ENCODE measurements around the gene WDR70. TPM values are rescaled to one million over a fixed set of nuclear protein-coding genes. Genes with fewer than 3 reads are reported as not detected.
"Not testable (repeated sequence)": the region's sequence is repeated elsewhere in the genome, so short reads cannot be mapped to it uniquely, and the experiment has no call there.

WDR70 gene
- total and polyA plus RNA-seq, 7 donors, result 8.4 to 36.4 (median 25.5) TPM

DNA sequence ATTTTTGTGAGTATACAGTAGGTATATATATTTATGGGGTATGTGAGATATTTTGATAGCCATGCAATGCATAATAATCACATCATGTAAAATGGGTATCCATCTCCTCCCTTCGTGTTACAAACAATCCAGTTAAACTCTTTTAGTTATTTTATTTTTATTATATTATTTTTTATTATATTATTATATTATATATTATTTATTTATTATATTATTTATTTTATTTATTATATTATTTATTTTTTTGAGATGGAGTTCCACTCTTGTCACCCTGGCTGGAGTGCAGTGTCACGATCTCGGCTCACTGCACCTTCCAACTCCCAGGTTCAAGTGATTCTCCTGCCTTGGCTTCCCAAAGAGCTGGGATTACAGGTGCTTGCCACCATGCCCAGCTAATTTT lies 138.6 kb downstream of the WDR70 start:
- Histone ChIP-seq H3K27me3 (no peaks in the 10 kb centered on the region), H3K9me3 (no peaks in the 10 kb centered on the region), H3K36me3 (peaks cover 0 to 6% (median 0%) of the 10 kb centered on the region in 4 donors), H3K27ac (no peak overlapping the region), H3K4me1 (no peaks in the 10 kb centered on the region), H3K4me3 (no peak overlapping the region)
- intact Hi-C loops (cut with DNase I), result no loop called here
- TF ChIP-seq POLR2A (IDR thresholded peaks at IDR 0.05) (no peak), EP300 (IDR thresholded peaks at IDR 0.05) (no peak), POLR2AphosphoS5 (IDR thresholded peaks at IDR 0.05) (no peak)
- TF ChIP-seq, protein P1, sequence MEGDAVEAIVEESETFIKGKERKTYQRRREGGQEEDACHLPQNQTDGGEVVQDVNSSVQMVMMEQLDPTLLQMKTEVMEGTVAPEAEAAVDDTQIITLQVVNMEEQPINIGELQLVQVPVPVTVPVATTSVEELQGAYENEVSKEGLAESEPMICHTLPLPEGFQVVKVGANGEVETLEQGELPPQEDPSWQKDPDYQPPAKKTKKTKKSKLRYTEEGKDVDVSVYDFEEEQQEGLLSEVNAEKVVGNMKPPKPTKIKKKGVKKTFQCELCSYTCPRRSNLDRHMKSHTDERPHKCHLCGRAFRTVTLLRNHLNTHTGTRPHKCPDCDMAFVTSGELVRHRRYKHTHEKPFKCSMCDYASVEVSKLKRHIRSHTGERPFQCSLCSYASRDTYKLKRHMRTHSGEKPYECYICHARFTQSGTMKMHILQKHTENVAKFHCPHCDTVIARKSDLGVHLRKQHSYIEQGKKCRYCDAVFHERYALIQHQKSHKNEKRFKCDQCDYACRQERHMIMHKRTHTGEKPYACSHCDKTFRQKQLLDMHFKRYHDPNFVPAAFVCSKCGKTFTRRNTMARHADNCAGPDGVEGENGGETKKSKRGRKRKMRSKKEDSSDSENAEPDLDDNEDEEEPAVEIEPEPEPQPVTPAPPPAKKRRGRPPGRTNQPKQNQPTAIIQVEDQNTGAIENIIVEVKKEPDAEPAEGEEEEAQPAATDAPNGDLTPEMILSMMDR (IDR thresholded peaks at IDR 0.05), result no peak
- WGBS, 2 donors, result 97 to 98% methylated on average over 3 of the region's 3 CpGs
- no peak for DNase-seq

DNA sequence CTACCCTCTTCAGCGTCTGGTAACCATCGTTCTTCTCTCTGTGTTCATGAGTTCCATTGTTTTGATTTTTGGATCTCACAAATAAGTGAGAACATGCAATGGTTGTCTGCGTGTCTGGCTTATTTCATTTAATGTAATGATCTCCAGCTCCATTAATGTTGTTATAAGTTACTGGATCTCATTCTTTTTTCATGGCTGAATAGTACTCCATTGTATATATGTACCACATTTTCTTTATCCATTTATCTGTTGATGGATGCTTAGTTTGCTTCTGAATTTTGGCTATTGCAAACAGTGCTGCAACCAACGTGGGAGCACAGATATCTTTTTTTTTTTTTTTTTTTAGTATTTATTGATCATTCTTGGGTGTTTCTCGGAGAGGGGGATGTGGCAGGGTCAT lies 139.2 kb downstream of the WDR70 start:
- 96% methylated on average over 4 of the region's 5 CpGs for WGBS, 2 donors
- H3K9me3 ChIP-seq; intact Hi-C loops (cut with DNase I); H3K36me3 ChIP-seq; DNase-seq; H3K27ac ChIP-seq; H3K4me3 ChIP-seq; H3K4me1 ChIP-seq; H3K27me3 ChIP-seq: not testable (repeated sequence)

DNA sequence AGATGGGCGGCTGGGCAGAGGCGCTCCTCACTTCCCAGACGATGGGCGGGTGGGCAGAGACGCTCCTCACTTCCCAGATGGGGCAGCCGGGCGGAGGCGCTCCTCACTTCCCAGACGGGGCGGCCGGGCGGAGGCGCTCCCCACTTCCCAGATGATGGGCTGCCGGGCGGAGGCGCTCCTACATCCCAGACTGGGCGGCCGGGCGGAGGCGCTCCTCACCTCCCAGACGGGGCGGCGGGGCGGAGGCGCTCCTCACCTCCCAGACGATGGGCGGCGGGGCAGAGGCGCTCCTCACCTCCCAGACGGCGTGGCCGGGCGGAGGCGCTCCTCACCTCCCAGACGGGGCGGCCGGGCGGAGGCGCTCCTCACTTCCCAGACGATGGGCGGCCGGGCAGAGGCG lies 140.2 kb downstream of the WDR70 start:
- Histone ChIP-seq H3K27ac (no peak overlapping the region), H3K27me3 (no peaks in the 10 kb centered on the region), H3K4me3 (no peak overlapping the region), H3K9me3 (no peaks in the 10 kb centered on the region), H3K4me1 (no peaks in the 10 kb centered on the region), H3K36me3 (peaks cover 0 to 6% (median 0%) of the 10 kb centered on the region in 4 donors)
- intact Hi-C loops (cut with DNase I), result no loop called here
- DNase-seq, result no peak
- TF ChIP-seq POLR2A (IDR thresholded peaks at IDR 0.05) (no peak), EP300 (IDR thresholded peaks at IDR 0.05) (no peak), POLR2AphosphoS5 (IDR thresholded peaks at IDR 0.05) (no peak)
- TF ChIP-seq, protein P1 (IDR thresholded peaks at IDR 0.05), result no peak
- WGBS, 2 donors, result 98 to 99% methylated on average over 43 of the region's 43 CpGs

DNA sequence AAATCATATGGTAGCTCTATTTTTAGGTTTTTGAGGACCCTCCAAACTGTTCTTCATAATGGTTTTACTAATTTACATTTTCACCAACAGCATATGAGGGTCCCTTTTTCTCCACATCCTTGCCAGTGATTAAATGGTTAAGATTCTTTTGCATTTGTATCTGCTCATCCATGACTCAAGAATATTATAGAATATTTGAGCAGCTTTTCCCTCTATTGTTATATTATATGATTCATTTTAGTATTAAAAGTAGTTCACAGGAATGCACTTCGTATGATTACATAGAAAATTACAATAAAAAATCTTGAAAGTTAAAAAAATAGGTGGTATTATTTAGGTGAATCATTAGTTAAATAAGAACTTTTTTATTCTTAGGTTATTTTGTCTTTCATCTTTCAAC lies 140.7 kb downstream of the WDR70 start:
- Histone ChIP-seq H3K4me3 (no peak overlapping the region), H3K27ac (no peak overlapping the region), H3K4me1 (no peaks in the 10 kb centered on the region), H3K9me3 (no peaks in the 10 kb centered on the region), H3K36me3 (peaks cover 0 to 6% (median 0%) of the 10 kb centered on the region in 4 donors), H3K27me3 (no peaks in the 10 kb centered on the region)
- intact Hi-C loops (cut with DNase I), result no loop called here
- WGBS, 2 donors, result 95 to 96% methylated on average over 1 of the region's 1 CpG
- no peak for TF ChIP-seq POLR2A (IDR thresholded peaks at IDR 0.05)
- TF ChIP-seq POLR2AphosphoS5 (IDR thresholded peaks at IDR 0.05), result no peak
- TF ChIP-seq, protein P1 (IDR thresholded peaks at IDR 0.05), result no peak
- no peak for TF ChIP-seq EP300 (IDR thresholded peaks at IDR 0.05)
- DNase-seq, result no peak

DNA sequence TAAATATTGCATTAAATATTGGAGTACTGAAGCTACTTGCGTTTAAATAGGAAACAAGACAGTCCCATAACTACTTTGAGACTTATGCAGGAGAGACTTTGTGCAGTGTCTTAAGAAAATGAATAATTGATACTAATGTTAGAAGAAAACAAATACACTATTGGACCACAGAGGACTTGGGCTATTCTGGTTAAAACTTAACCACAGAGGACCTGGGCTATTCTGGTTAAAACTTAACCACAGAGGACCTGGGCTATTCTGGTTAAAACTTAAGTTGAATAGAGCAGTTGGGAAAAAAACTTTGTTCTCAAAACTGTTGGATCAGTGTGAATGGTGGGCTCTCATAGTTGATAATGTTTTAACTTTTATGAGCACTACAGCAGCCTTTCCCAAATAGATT lies 141.7 kb downstream of the WDR70 start:
- Histone ChIP-seq H3K9me3 (no peaks in the 10 kb centered on the region), H3K27me3 (no peaks in the 10 kb centered on the region), H3K36me3 (peaks cover 0 to 6% (median 0%) of the 10 kb centered on the region in 4 donors), H3K4me3 (no peak overlapping the region), H3K27ac (no peak overlapping the region), H3K4me1 (no peaks in the 10 kb centered on the region)
- 57 to 81% methylated on average over 1 of the region's 1 CpG for WGBS, 2 donors
- DNase-seq, result no peak
- intact Hi-C loops (cut with DNase I), result no loop called here
- no peak for TF ChIP-seq POLR2AphosphoS5 (IDR thresholded peaks at IDR 0.05)
- TF ChIP-seq, protein P1 (IDR thresholded peaks at IDR 0.05), result no peak
- TF ChIP-seq POLR2A (IDR thresholded peaks at IDR 0.05), result no peak
- no peak for TF ChIP-seq EP300 (IDR thresholded peaks at IDR 0.05)

All from sigmoid colon (tissue), 7 donors.